Adrenal gland (tissue), 12 donors: ENCODE data around the gene ACP1. TPM values are rescaled to one million over a fixed set of nuclear protein-coding genes. Genes with fewer than 3 reads are reported as not detected.

Experiments
- DNase-seq, 7 donors: peaks; one replicate each; pipeline ENCODE4 v3.0.0-alpha.2; 2019 to 2020
- H3K27ac ChIP-seq, 5 donors: fragments of 200-600 bp; sonication (generic) in 4 of 5; 1 replicate in 3 of 5; 2 replicates in 2 of 5; pipeline versions ENCODE4 v1.5.1 to v1.8.0; 2016 to 2020; ENCODE audit warnings: mild to moderate bottlenecking in 1 of 5
- H3K27me3 ChIP-seq: fragments of 200-600 bp; 2 replicates; pipeline ENCODE4 v1.8.0; 2021
- H3K36me3 ChIP-seq, 2 donors: fragments of 200-600 bp; replicated peaks in 1 of 2; 1 replicate in 1 of 2; 2 replicates in 1 of 2; pipeline versions ENCODE4 v1.5.1 to v1.8.0; 2018 to 2022
- H3K4me1 ChIP-seq, 2 donors: fragments of 200-600 bp; replicated peaks in 1 of 2; 1 replicate in 1 of 2; 2 replicates in 1 of 2; pipeline versions ENCODE4 v1.5.1 to v1.8.0; 2018 to 2021
- H3K4me3 ChIP-seq, 4 donors: fragments of 200-600 bp; sonication (generic) in 3 of 4; one replicate each; pipeline ENCODE4 v1.5.1; 2016 to 2018
- H3K9me3 ChIP-seq, 3 donors: fragments of 200-600 bp; sonication (generic) in 1 of 3; replicated peaks in 1 of 3; 1 replicate in 2 of 3; 2 replicates in 1 of 3; pipeline versions ENCODE4 v1.5.1 to v1.8.0; 2016 to 2021
- POLR2A ChIP-seq, 2 donors: fragments of 450-650 bp; IDR thresholded peaks; one replicate each; pipeline ENCODE4 v1.6.1; 2017; ENCODE audit warnings: antibody characterized with exemption in 2 of 2, mild to moderate bottlenecking in 2 of 2, moderate library complexity in 1 of 2
- WGBS, 4 donors: extraction: QIAGEN DNeasy Blood & Tissue Kit in 2 of 4; methylation state at CpG; one replicate each; pipeline versions ENCODE4 v1.1.5 to v1.1.7; 2013 to 2017; 5-methylcytosine and 5-hydroxymethylcytosine counted together
- intact Hi-C, 2 donors: fragments of 100-400 bp; cut with DNase I; formaldehyde crosslinking; loops; one replicate each; pipeline versions ENCODE4 v1.14.1 to v1.15.0; 2022 to 2023
- polyA plus RNA-seq, 3 donors: library from polyadenylated mRNA; stranded (reverse); fragments of 200-250 nt in 2 of 3; fragments of 350-450 nt in 1 of 3; fragmentation: Illumina TruSeq in 1 of 3; extraction: RNeasy Lipid Tissue Mini Kit (QIAGEN cat#74804) in 1 of 3; gene quantifications; one replicate each; pipeline ENCODE4 v1.2.3, GENCODE V29; 2013 to 2014
- total RNA-seq, 9 donors: library from RNA; depleted of rRNA in 4 of 9; stranded (reverse); fragments of >200 nt in 4 of 9; fragments of 120-200 nt in 1 of 9; fragmentation: NEBNext Ultra II Directional in 1 of 9; extraction: Animal tissue kit (Norgen Biotek cat#: 25700) in 1 of 9; gene quantifications; one replicate each; pipeline versions ENCODE4 v1.1.0 to v1.2.4, GENCODE V29; 2013 to 2023
- TF ChIP-seq, protein P1 (sequence below), 6 experiments: fragments of 450-650 bp in 4 of 6; fragments of 200-600 bp in 2 of 6; sonication (generic) in 1 of 6; IDR thresholded peaks; 1 replicate in 5 of 6; 2 replicates in 1 of 6; pipeline versions ENCODE4 v1.5.1 to v1.8.0; 2016 to 2021; ENCODE audit warnings: antibody characterized with exemption in 6 of 6, mild to moderate bottlenecking in 2 of 6, moderate library complexity in 1 of 6
- donor health status: healthy with polysubstance abuse.
- donor health status: Bipolar disorder and iron deficiency.
- donor health status: DM: yes; HTN: yes; CAD: no.
- donor health status: DM: no; HTN: no; CAD: no.
- donor health status: DM: no; HTN: no; CAD: no.
- donor health status: DM: yes; HTN: yes; CAD: no.

Gene ACP1
- total and polyA plus RNA-seq, 12 donors, result 59.5 to 386 (median 161) TPM

- no peak for TF ChIP-seq POLR2A (IDR thresholded peaks at IDR 0.05)
- TF ChIP-seq, protein P1, sequence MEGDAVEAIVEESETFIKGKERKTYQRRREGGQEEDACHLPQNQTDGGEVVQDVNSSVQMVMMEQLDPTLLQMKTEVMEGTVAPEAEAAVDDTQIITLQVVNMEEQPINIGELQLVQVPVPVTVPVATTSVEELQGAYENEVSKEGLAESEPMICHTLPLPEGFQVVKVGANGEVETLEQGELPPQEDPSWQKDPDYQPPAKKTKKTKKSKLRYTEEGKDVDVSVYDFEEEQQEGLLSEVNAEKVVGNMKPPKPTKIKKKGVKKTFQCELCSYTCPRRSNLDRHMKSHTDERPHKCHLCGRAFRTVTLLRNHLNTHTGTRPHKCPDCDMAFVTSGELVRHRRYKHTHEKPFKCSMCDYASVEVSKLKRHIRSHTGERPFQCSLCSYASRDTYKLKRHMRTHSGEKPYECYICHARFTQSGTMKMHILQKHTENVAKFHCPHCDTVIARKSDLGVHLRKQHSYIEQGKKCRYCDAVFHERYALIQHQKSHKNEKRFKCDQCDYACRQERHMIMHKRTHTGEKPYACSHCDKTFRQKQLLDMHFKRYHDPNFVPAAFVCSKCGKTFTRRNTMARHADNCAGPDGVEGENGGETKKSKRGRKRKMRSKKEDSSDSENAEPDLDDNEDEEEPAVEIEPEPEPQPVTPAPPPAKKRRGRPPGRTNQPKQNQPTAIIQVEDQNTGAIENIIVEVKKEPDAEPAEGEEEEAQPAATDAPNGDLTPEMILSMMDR (IDR thresholded peaks at IDR 0.05), result no peak
- 84 to 89% (median 86%) methylated on average over 9 of the region's 9 CpGs for WGBS, 4 donors
- H3K4me3 ChIP-seq, result no peak overlapping the region
- peaks cover 0 to 13% of the 10 kb centered on the region in 2 donors for H3K4me1 ChIP-seq
- no peak overlapping the region for H3K27ac ChIP-seq
- no peaks in the 10 kb centered on the region for H3K27me3 ChIP-seq
- DNase-seq, result no peak
- no peaks in the 10 kb centered on the region for H3K9me3 ChIP-seq
- intact Hi-C loops, result no loop called here
- peaks cover 0 to 7% of the 10 kb centered on the region in 2 donors for H3K36me3 ChIP-seq
Measured at GRCh38 chr2:231521-232185, 33.1 kb upstream of the ACP1 start.

DNA sequence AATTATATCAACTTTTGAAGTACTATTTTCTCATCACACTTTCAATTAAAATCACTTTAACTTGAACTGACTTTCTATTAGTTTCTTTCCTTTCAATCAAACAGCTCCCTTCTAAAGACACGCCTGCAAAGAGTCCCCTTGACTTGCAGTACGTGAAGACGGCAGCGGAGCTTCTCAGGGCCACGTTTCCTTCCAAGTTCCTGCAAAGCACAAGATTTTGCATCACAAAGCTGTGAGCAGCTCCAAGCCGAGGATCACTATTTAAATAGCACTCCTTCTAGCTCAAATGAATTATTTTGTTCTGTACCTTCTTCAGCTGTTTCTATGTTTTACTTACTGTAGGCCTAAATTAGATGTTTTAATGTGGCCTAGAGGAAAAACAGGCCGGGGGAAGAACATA lies 31.7 kb upstream of the ACP1 start:
- H3K4me1 ChIP-seq, result peaks cover 4 to 22% of the 10 kb centered on the region in 2 donors
- H3K27me3 ChIP-seq, result no peaks in the 10 kb centered on the region
- 61 to 72% (median 65%) methylated on average over 7 of the region's 7 CpGs for WGBS, 4 donors
- H3K9me3 ChIP-seq, result no peaks in the 10 kb centered on the region
- DNase-seq, result no peak
- TF ChIP-seq, protein P1 (IDR thresholded peaks at IDR 0.05), result no peak
- peaks cover 0 to 7% of the 10 kb centered on the region in 2 donors for H3K36me3 ChIP-seq
- intact Hi-C loops, result no loop called here
- no peak overlapping the region for H3K4me3 ChIP-seq
- no peak overlapping the region for H3K27ac ChIP-seq

DNA sequence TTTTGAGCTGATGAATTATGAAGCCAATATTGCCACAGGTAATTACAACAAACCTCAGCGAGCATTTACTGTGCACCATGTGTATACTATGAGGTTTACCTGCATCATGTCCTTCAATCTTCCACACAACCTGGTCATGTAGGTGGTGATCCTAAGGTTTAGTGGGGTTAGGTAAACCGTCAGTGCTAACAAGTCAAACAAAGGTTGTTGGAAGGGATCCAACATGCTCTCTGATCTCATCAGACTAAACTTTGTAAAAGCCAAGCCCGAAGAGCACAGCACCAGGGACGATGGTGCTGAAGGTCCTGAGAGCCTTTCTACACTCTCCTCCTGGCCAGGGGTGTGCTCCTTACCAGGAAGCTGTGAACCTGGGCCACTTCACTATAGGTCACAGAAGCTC lies 30.3 kb upstream of the ACP1 start:
- no peak overlapping the region for H3K4me3 ChIP-seq
- intact Hi-C loops, result no loop called here
- H3K36me3 ChIP-seq, result peaks cover 0 to 7% of the 10 kb centered on the region in 2 donors
- 81 to 88% (median 87%) methylated on average over 4 of the region's 4 CpGs for WGBS, 4 donors
- DNase-seq, result no peak
- no peak overlapping the region for H3K27ac ChIP-seq
- H3K27me3 ChIP-seq, result no peaks in the 10 kb centered on the region
- H3K4me1 ChIP-seq, result peaks cover 4 to 22% of the 10 kb centered on the region in 2 donors
- TF ChIP-seq, protein P1 (IDR thresholded peaks at IDR 0.05), result no peak
- no peak for TF ChIP-seq POLR2A (IDR thresholded peaks at IDR 0.05)
- no peaks in the 10 kb centered on the region for H3K9me3 ChIP-seq

GRCh38 chr2:236993-237539 lies 27.7 kb upstream of the ACP1 start:
- 57 to 71% (median 64%) methylated on average over 6 of the region's 6 CpGs for WGBS, 4 donors
- TF ChIP-seq, protein P1 (IDR thresholded peaks at IDR 0.05), result no peak
- TF ChIP-seq POLR2A (IDR thresholded peaks at IDR 0.05), result no peak

More at GRCh38 chr2:236993-237539, 27.7 kb upstream of the ACP1 start:
- intact Hi-C loops, result no loop called here
- Histone ChIP-seq H3K36me3 (peaks cover 0 to 4% of the 10 kb centered on the region in 2 donors), H3K27me3 (no peaks in the 10 kb centered on the region), H3K4me1 (peaks cover 4 to 14% of the 10 kb centered on the region in 2 donors), H3K27ac (peak overlapping the region in 3 of 5 donors; percentile 17 to 52 (median 41)), H3K9me3 (no peaks in the 10 kb centered on the region), H3K4me3 (no peak overlapping the region)
- no peak for DNase-seq
